Astrocyte (in vitro differentiated cells and primary cell): Measurements from ENCODE around the gene SLC9A9.

Experiments
- CTCF ChIP-seq: IDR thresholded peaks from 2 replicates; pipeline ENCODE4 v1.5.1; 2011; ENCODE audit warnings: low read depth, mild to moderate bottlenecking, inconsistent platforms, low read length, moderate library complexity; ENCODE audit not compliant: insufficient read depth
- EZH2 ChIP-seq: IDR thresholded peaks from 2 replicates; pipeline ENCODE4 v1.6.1; 2012; ENCODE audit warnings: mild to moderate bottlenecking, low read length, inconsistent platforms; ENCODE audit not compliant: insufficient read depth

GRCh38 chr3:143239031-143239430 is 609.2 kb downstream of the SLC9A9 start:
- no peak for TF ChIP-seq EZH2
- TF ChIP-seq CTCF: no peak
